ENCODE results near the gene ADO.

ADO gene

DNA sequence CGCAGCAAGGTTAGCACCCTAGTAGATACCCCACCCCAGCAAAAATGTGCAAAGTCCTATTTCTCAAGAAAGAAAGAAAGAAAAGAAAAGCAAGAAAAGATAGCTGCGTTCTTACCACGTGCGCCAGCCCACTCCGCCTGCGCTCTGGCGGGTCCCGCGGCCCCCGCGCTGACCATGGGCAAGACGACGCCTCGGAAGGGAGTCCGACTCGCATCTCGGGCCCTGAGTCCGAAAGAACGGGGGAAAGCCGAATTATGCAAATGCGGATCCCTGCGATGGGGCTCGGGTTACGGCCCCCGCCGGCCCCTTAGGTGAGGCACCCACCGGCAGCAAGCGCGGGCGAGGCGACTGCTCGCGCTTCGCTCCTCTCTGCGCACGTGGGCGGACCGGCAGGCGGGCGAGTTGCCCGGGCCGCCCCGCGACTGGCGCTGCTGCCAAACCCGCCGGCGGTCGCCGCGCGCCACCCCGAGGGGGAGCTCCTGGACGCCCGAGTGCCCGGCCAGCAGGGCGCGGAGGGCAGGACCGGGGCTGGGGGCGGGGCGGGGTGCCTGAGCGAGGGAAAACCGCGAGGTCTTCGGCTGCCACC is 14.0 kb downstream of the ADO start:
- no peak for DNase-seq

DNA sequence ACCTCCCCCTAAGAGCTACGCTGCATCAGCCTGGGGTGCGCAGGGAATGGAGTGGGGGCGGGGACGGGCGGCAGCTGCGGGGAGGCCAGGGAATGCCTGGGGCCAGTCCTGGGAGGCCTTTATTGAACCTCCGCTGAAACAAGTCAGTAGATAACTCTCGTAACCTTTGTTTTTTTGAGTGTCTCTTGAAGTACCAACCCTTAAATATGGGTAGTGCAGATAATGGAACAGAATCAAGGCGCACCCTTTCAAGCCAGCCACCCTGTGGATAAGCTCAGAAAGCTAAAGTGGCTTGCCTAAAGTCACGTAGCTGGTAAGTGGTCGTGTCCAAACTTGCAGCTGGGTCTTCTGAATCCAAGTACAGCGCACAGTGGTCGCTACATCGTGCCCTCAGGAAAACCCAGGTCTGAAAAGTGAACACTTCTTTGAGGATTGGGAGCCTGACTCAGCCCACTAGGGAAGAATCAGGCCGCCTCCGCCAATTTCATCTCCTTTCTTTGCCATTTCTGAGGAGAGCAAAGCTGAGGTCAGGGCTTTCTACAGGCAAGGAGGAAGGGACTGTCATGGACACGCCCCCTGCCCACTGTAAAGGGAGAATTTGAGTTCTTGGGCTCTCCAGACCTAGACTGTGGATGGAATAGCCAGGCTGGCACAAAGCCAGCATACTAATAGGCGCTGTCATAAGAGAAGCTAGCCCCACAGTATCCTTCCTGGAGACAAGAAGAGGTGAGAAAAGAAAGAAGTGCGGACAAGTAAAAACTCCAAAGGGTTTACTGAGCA is 14.8 kb downstream of the ADO start:
- DNase-seq = no peak

GRCh38 chr10:62820586-62820985 is 16.1 kb downstream of the ADO start:
- no peak for DNase-seq

GRCh38 chr10:62826273-62826672 is 21.8 kb downstream of the ADO start:
- DNase-seq = no peak

DNA sequence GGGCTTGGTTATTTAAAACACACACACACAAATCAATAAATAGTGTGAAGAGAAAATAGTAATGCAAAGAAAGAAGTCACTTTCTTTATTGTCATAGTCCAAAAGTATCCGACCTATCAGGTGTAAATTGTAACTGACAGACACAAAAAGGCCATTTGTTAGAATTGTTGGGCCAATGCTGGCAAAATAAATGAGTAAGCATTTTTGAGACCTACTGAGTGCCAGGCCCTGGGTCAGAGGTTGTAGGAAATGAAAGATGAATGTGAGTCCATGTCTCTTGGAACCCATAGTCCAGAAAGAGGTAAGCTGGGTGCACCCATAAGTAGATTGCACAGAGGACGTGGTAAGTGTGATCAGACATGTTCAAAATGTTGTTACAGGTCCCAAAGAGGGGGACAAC is 25.1 kb downstream of the ADO start:
- DNase-seq = no peak

DNA sequence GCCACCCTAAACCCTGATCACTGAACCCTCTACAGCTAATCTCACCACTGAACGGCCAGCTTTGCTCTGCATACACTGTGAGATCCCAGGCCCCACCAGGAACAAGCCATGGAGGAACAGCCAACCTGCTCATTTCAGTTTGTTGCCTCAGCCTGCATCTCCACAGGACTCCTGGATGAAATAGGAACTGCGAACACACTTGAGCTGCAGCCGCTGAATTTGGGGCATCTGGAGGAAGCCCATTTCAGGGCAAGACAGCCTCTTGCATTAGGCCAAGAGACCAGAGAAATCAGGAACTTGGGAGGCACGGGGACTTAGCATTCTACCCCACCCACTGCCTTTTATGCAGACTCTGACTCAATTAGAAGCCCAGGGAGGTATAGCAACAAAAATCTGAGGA is 26.2 kb downstream of the ADO start:
- DNase-seq = no peak

- no peak for DNase-seq
Measured at GRCh38 chr10:62831346-62831745, 26.8 kb downstream of the ADO start.

DNA sequence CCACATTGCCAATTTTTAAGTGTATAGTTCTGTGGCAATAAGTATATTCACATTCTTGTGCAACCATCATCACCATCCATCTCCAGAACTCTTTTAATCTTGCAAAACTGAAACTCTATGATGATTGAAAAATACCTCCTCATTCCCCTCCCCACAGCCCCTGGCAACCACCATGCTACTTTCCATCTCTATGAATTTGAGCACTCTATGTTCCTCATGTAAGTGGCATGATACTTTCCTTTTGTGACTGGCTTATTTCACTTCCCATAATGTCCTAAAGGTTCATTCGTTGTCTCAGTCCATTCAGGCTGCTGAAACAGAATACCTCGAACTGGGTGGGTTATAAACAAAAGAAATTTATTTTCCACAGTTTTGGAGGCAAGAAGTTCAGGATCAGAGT is 35.1 kb downstream of the ADO start:
- DNase-seq = no peak

DNA sequence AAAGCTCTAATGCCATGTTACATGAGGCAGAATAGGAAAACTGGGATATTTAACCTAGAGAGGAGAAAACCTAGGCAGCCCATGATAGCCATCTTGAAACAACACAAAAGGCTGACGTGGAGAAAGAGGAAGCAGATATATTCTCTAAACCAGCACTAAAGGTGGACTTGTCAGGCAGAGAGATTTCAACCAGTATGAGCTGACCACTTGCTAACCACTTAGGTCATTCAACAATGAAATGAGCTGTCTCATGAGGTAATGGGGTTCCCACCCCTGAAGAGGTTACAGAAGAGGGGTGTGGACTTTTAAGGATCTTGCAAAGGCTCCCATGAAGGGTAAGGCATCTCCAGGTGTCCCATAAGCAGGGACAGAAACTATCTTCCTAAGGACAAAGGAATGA is 38.5 kb downstream of the ADO start:
- DNase-seq = no peak

DNA sequence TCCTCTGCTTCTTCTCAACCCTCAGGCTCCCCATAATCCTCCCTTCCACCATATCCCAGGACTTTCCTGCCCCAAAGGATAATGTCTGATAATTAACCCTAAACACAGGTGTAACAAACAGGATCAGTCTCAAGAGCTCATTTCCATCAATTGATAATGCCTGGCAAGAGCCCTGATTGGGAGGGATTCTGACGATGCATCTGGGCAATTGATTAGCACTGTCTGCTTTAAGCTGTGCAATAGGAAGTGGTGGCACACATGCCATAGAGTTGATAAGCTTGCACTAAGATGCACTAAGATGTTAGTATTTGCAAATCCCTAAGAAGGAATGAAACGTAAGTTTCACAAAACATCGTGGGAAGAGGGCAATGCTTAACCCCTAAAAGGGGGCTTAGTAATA is 39.1 kb downstream of the ADO start:
- no peak for DNase-seq

DNA sequence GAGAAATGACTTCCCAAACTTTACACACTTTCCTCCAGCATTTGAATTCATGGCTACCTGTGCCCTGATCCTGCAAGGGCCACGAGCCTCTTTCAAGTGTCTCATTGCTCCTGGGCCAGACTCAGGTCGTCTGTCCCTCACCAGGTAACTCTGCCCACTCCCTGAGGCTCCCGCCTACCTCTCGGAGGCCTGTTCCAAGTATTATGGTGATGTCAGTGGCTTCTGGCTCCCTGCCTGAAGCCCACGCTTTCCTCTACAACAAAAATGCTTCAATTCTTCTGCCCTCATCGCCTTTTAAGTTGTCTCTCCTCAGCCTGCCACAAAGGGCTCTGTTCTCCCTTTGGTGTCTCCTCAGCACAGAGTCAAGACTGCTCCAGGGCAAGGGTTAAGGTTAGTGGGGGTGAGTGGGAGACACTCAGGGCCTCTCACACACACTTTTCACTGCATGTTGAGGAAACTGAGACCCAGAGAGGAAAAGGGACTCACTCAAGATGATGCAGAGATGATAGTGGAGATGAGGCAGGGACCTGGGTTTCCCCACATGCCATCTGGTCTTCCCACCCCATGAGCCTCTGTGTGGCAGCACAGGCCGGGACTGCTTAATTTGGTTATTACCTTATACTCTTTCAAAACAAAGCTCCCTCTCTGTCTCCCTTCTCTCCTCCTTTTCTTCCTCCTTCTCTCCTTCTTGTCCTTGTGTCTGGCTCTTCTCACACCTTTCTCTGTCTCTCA is 39.9 kb downstream of the ADO start:
- no peak for DNase-seq

- no peak for DNase-seq
Measured at GRCh38 chr10:62847433-62847832, 42.9 kb downstream of the ADO start.

DNA sequence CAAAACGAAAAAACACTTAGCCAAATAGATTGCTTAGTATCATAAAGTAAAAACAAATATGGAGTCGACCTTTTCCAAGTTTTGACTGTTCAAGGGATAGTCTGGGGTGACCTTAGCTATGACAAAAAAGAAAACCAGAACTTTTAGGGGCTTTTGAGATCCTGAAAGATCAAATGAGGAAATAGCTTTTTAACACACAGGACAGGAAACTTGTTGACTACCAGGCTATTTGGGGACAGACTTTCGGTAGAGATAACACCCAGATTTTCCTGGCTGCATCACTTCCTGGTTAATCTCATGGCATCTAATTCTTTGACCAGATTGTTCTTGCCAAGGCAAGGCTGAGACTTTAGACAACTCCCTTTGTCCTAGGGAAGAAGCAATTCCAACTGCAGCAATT is 46.1 kb downstream of the ADO start:
- no peak for DNase-seq

DNA sequence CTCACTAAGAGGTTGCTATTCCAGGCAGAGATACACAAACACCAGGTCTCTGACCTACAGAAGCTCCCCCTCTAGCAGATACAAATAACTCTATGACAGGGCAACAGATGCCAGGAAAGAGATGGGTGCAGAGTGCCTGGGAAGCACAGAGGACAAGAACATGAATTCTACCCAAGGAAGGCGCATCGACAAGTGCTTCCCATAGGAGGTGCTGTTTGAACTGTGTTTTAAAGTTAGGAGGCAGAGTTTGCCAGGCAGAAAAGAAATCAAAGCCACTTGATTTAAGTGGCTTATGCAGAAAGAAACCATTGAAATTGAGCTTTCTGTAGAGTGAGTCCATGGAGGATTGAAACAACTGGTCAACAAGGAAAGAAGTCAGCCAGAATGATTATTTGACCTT is 46.9 kb downstream of the ADO start:
- no peak for DNase-seq

DNA sequence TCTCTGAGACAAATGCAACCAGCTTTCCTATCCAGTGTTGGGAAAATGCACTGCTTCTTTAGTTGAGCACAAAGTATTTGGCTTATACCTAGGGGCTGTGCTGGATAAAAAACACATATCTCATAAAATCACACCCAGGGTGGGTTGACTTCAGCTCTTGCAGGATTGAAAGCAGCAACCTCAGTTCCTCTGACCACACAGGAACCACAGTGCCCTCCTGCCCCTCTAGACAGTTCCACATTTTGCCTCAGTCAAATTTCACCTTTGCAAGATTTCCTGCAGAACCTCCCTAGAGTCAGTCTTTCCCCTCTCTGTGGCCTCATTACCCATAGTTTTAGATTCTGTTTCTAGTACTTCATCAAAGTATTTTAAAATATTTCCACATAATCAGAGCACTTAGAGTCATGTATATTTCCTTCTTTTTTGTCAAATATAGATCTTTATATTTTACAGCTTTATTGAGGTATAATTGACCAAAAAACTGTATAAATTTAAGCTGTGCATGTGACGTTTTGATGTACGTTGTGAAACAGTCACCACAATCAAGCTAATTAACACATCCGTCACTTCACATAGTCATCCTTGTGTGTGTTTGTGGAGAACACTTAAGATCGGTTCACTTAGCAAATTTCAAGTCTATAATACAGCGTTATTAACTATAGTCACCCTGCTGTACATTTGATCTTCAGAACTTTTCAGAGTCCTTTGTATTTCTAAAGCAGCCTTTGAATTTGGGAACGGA is 48.6 kb downstream of the ADO start:
- no peak for DNase-seq

DNA sequence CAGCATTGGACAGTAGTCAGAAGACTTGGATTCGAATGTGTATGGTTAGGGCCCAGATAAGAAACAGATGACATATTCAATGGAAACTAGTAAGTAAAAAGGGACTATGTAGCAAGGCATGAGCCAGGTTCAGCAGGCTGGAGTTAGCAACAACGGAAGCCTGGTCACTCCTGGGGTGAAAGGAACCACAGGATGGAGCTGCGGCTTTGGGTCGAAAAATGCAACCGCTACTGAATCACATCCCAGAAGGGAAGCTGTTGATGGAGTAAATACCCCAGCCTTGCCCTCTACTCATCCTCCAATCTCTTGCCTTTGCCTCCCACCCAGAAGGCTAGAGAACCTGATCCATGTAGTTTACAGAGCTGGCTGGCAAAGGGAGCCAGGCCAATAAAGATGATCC is 49.2 kb downstream of the ADO start:
- no peak for DNase-seq

DNA sequence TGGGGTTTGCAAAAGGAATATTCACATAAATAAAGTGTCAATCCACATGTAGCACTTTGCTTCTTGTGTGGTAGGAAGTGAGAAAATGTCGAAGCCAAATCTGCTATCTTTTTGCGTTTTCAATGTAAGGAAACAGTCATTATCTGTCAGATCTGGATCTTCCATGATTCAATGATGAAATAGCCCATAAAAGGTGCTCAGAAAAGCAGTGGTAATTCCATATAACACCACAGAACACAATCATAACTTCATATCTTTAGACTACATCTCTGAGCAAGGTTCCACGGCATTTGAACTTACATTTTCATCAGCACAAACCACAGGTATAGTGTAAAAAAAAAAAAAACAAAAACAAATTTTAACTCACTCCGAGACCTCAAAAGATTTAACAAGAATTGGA is 51.5 kb downstream of the ADO start:
- DNase-seq = no peak

All from NCI-H748 treated with DMSO at 0.1 percent for 48 hours (cell line).